Stomach (tissue), 4 donors: ENCODE results near the gene CHST1.

Experiments used
- EP300 ChIP-seq: sonication (generic); formaldehyde crosslinking; IDR thresholded peaks from one replicate; pipeline ENCODE4 v1.6.1; 2017; ENCODE audit warnings: antibody characterized with exemption
- POLR2A ChIP-seq, 4 donors: fragments of 450-650 bp; IDR thresholded peaks; one replicate each; pipeline ENCODE4 v1.6.1; 2016; ENCODE audit warnings: antibody characterized with exemption in 4 of 4, control low read depth in 2 of 4, mild to moderate bottlenecking in 1 of 4, moderate library complexity in 1 of 4
- POLR2AphosphoS5 ChIP-seq, 3 donors: sonication (generic); formaldehyde crosslinking; IDR thresholded peaks; one replicate each; pipeline ENCODE4 v1.6.1; 2016; ENCODE audit warnings: antibody characterized with exemption in 3 of 3
- TF ChIP-seq, protein P1 (sequence below), 7 experiments: fragments of 450-650 bp in 4 of 7; fragments of 200-600 bp in 3 of 7; sonication (generic) in 3 of 7; IDR thresholded peaks; one replicate each; pipeline ENCODE4 v1.5.1; 2016 to 2019; ENCODE audit warnings: antibody characterized with exemption in 7 of 7, control low read depth in 2 of 7, mild to moderate bottlenecking in 1 of 7

DNA sequence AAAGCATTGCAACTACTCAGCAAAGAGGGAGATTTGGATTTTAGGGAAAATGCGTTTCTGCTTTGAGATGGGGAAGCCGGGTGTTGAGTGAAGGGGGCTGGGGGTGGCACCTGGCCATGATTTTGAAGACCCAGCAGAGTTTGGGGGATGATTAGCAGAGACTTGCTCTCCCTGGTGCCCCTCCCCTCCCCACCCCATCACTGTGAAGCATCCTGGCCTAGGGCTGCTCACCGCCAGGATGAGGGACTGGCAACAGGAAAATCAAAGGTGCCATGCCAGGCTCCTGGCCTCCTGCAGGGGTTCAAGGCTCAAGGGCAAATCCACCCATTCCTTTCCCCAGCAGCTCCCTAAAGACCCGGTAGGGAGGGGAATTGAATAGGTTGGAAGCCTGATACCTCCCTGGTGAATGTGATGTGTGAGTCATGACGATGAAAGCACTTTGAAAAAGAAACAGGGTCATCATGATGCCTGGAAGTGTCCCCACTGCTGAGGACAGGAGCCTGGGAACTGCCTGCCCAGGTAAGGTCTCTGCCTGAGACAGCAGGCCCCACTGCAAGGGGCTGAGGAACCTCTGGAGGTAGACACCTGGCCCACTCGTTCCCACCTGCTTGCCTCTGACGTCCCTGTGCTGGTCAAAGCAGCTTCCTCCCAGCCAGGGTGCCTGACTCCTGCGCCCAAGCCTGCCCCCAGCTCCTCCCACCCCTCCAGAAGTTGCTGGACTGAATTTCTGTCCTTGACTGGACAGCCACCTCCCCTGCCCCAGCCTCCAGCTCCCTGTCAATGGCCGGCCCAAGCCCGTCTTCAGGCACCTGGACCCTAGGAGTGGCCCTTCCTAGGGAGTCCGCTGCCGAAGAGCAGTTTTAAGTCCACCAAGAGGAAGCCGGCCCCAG is 1.7 kb downstream of the CHST1 start:
- TF ChIP-seq, protein P1, sequence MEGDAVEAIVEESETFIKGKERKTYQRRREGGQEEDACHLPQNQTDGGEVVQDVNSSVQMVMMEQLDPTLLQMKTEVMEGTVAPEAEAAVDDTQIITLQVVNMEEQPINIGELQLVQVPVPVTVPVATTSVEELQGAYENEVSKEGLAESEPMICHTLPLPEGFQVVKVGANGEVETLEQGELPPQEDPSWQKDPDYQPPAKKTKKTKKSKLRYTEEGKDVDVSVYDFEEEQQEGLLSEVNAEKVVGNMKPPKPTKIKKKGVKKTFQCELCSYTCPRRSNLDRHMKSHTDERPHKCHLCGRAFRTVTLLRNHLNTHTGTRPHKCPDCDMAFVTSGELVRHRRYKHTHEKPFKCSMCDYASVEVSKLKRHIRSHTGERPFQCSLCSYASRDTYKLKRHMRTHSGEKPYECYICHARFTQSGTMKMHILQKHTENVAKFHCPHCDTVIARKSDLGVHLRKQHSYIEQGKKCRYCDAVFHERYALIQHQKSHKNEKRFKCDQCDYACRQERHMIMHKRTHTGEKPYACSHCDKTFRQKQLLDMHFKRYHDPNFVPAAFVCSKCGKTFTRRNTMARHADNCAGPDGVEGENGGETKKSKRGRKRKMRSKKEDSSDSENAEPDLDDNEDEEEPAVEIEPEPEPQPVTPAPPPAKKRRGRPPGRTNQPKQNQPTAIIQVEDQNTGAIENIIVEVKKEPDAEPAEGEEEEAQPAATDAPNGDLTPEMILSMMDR (IDR thresholded peaks at IDR 0.05): no peak
- TF ChIP-seq POLR2AphosphoS5 (IDR thresholded peaks at IDR 0.05): no peak
- no peak for TF ChIP-seq POLR2A (IDR thresholded peaks at IDR 0.05)
- TF ChIP-seq EP300: no peak
